HepG2 (cell line): ENCODE data around the gene CPEB3. TPM values are rescaled to one million over a fixed set of nuclear protein-coding genes. Genes with fewer than 3 reads are reported as not detected.

Experiments
- FOXP1 ChIP-seq, 2 experiments: fragments of 450-650 bp in 1 of 2; IDR thresholded peaks; 2 replicates each; pipeline ENCODE4 v1.6.1; 2017 to 2018; ENCODE audit warnings: antibody characterized with exemption in 1 of 2
- HOXD1 ChIP-seq: sonication (generic); formaldehyde crosslinking; IDR thresholded peaks from 2 replicates; pipeline ENCODE4 v1.5.0; 2020; ENCODE audit warnings: missing genetic modification reagents
- NCOA5 ChIP-seq: sonication (generic); formaldehyde crosslinking; IDR thresholded peaks from 2 replicates; pipeline ENCODE4 v1.4.0; 2020; ENCODE audit warnings: missing genetic modification reagents
- PAF1 ChIP-seq: IDR thresholded peaks from 2 replicates; pipeline ENCODE4 v1.6.1; 2016; ENCODE audit warnings: missing genetic modification reagents, missing compliant biosample characterization
- RNF2 ChIP-seq: fragments of 450-650 bp; conservative IDR thresholded peaks from 2 replicates; pipeline ENCODE4 v1.6.1; 2016; ENCODE audit warnings: low read depth
- SIN3B ChIP-seq: fragments of 150-350 bp; IDR thresholded peaks from 2 replicates; pipeline ENCODE4 v1.6.1; 2014; ENCODE audit warnings: low read length
- SRSF9 ChIP-seq: fragments of 200-400 bp; formaldehyde crosslinking; IDR thresholded peaks from 2 replicates; pipeline ENCODE4 v1.6.1; 2018; ENCODE audit warnings: borderline replicate concordance, mild to moderate bottlenecking, low read depth, low read length; ENCODE audit not compliant: insufficient read depth, poor library complexity, severe bottlenecking
- SRY ChIP-seq: sonication (generic); formaldehyde crosslinking; IDR thresholded peaks from 2 replicates; pipeline ENCODE4 v1.8.0; 2022; ENCODE audit warnings: mild to moderate bottlenecking, missing genetic modification reagents
- TBP ChIP-seq: sonication (generic); formaldehyde crosslinking; IDR thresholded peaks from 2 replicates; pipeline ENCODE4 v1.5.0; 2020; ENCODE audit warnings: missing genetic modification reagents
- ZFP90 ChIP-seq: sonication (generic); formaldehyde crosslinking; IDR thresholded peaks from 2 replicates; pipeline ENCODE4 v1.8.0; 2022; ENCODE audit warnings: missing genetic modification reagents, mild to moderate bottlenecking, inconsistent platforms, borderline replicate concordance
- ZNF44 ChIP-seq: sonication (generic); formaldehyde crosslinking; IDR thresholded peaks from 2 replicates; pipeline ENCODE4 v1.5.1; 2020; ENCODE audit warnings: mild to moderate bottlenecking, missing genetic modification reagents
- ZNF501 ChIP-seq: sonication (generic); formaldehyde crosslinking; IDR thresholded peaks from 2 replicates; pipeline ENCODE4 v1.5.1; 2020; ENCODE audit warnings: mild to moderate bottlenecking, moderate library complexity, missing genetic modification reagents
- ZNF510 ChIP-seq: sonication (generic); formaldehyde crosslinking; IDR thresholded peaks from 2 replicates; pipeline ENCODE4 v1.4.0; 2020; ENCODE audit warnings: low read depth, mild to moderate bottlenecking, missing genetic modification reagents
- ZNF577 ChIP-seq: sonication (generic); formaldehyde crosslinking; IDR thresholded peaks from 2 replicates; pipeline ENCODE4 v1.4.0; 2020; ENCODE audit warnings: mild to moderate bottlenecking, low read depth, missing genetic modification reagents, borderline replicate concordance
- ZNF703 ChIP-seq: sonication (generic); formaldehyde crosslinking; IDR thresholded peaks from 2 replicates; pipeline ENCODE4 v1.5.1; 2020; ENCODE audit warnings: missing genetic modification reagents, mild to moderate bottlenecking, moderate library complexity, borderline replicate concordance
- polyA plus RNA-seq, 8 experiments: library from polyadenylated mRNA; depleted of rRNA in 3 of 8; stranded (reverse) in 7 of 8; unstranded in 1 of 8; fragments of >200 nt; fragmentation: Illumina TruSeq in 4 of 8; extraction: Trizol in 4 of 8; gene quantifications; 2 replicates each; pipeline versions ENCODE4 v1.2.1 to v1.2.3, GENCODE V29; 2011 to 2016; ENCODE audit warnings: low read depth in 4 of 8, missing spikeins in 1 of 8, mixed read lengths in 1 of 8; ENCODE audit not compliant: insufficient read depth in 1 of 8
- total RNA-seq, 5 experiments: library from RNA; depleted of rRNA; stranded (reverse); fragments of >200 nt; fragmentation: Illumina TruSeq; extraction: Trizol; gene quantifications; 2 replicates each; pipeline ENCODE4 v1.2.3, GENCODE V29; 2016; ENCODE audit warnings: low read depth in 1 of 5
- TF ChIP-seq, protein P1 (sequence below), 2 experiments: fragments of 450-650 bp in 1 of 2; sonication (generic) in 1 of 2; formaldehyde crosslinking in 1 of 2; IDR thresholded peaks; 2 replicates each; pipeline versions ENCODE4 v1.6.1 to v1.8.0; 2016 to 2022; ENCODE audit warnings: antibody characterized with exemption in 1 of 2, mild to moderate bottlenecking in 1 of 2, missing genetic modification reagents in 1 of 2
- TF ChIP-seq, protein P2 (sequence below): sonication (generic); formaldehyde crosslinking; IDR thresholded peaks from 2 replicates; pipeline ENCODE4 v1.5.0; 2020; ENCODE audit warnings: missing genetic modification reagents
- TF ChIP-seq, protein P3 (sequence below): sonication (generic); formaldehyde crosslinking; IDR thresholded peaks from 2 replicates; pipeline ENCODE4 v1.8.1; 2023; ENCODE audit warnings: mild to moderate bottlenecking, moderate library complexity, missing genetic modification reagents

Gene CPEB3
- total and polyA plus RNA-seq, 2 of the 13 experiments (the other 11 are each of a cell fraction or from before 2014, with no cell fraction given) = 0.66 to 0.70 TPM

DNA sequence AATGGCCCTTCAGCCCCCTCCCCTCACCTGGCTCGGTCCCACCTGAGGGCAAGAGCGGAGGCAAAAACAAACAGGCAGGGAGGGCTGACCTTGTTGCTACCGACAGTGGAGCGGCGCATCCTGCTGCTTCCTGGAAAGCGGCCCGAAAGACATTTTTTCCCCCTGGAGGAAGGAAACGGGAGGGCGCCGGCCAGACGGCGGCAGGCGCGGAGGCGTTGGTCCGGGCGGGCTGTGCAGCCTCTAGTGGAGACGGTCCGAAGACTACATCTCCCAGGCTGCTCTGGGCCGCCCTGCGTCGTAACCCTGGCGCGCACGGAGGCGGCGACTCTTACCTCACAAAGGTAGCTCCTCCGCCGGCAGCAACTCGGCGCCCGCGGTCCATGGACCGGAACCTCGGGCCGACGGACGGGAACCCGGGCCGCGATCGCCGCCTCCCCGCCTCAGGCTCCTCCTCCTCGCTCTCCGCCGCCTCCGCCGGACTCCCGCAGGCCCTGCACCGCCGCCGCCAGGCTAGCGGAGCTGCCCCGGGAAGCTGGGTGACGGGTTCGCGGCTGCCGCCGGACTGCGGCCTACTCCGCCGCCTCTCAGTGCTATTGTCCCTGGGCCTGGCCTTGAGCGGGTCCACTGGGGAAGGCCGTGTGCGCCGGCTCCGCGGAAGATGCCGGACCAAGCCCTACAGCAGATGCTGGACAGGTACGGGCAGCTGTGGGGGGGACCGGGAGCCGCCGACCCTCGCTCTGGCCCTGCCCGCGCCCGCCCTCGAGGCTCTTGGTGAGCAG is at the start of gene CPEB3, which contains the start of gene MARCHF5 (continued):
- no peak for TF ChIP-seq SRY
- TF ChIP-seq HOXD1 = peak; percentile 64; the same call in 1 of the 2 replicates
- TF ChIP-seq ZNF577 = no peak
- no peak for TF ChIP-seq PAF1 (CRISPR knock-in tag)
- TF ChIP-seq ZNF510 = peak; percentile 37; the same call in 1 of the 2 replicates
- TF ChIP-seq, protein P1, sequence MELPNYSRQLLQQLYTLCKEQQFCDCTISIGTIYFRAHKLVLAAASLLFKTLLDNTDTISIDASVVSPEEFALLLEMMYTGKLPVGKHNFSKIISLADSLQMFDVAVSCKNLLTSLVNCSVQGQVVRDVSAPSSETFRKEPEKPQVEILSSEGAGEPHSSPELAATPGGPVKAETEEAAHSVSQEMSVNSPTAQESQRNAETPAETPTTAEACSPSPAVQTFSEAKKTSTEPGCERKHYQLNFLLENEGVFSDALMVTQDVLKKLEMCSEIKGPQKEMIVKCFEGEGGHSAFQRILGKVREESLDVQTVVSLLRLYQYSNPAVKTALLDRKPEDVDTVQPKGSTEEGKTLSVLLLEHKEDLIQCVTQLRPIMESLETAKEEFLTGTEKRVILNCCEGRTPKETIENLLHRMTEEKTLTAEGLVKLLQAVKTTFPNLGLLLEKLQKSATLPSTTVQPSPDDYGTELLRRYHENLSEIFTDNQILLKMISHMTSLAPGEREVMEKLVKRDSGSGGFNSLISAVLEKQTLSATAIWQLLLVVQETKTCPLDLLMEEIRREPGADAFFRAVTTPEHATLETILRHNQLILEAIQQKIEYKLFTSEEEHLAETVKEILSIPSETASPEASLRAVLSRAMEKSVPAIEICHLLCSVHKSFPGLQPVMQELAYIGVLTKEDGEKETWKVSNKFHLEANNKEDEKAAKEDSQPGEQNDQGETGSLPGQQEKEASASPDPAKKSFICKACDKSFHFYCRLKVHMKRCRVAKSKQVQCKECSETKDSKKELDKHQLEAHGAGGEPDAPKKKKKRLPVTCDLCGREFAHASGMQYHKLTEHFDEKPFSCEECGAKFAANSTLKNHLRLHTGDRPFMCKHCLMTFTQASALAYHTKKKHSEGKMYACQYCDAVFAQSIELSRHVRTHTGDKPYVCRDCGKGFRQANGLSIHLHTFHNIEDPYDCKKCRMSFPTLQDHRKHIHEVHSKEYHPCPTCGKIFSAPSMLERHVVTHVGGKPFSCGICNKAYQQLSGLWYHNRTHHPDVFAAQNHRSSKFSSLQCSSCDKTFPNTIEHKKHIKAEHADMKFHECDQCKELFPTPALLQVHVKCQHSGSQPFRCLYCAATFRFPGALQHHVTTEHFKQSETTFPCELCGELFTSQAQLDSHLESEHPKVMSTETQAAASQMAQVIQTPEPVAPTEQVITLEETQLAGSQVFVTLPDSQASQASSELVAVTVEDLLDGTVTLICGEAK (IDR thresholded peaks at IDR 0.05) = no peak
- TF ChIP-seq, protein P1 (CRISPR knock-in tag; IDR thresholded peaks at IDR 0.05) = peak; percentile 28; the same call in 1 of the 2 replicates
- TF ChIP-seq ZNF501 (CRISPR knock-in tag) = peak; percentile 90
- TF ChIP-seq NCOA5 (CRISPR knock-in tag) = no peak
- TF ChIP-seq, protein P2, sequence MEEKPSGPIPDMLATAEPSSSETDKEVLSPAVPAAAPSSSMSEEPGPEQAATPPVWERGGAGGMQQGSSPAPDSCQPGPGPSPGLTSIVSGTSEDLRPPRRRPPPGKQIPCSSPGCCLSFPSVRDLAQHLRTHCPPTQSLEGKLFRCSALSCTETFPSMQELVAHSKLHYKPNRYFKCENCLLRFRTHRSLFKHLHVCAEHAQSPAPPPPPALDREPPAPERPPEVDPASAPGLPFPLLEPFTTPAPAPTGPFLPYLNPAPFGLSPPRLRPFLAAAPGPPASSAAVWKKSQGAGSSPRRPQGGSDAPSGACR (CRISPR knock-in tag) = peak; percentile 63; the same call in 1 of the 2 replicates
- no peak; the same call in none of the 2 replicates for TF ChIP-seq TBP
- TF ChIP-seq SIN3B = no peak
- TF ChIP-seq, protein P3, sequence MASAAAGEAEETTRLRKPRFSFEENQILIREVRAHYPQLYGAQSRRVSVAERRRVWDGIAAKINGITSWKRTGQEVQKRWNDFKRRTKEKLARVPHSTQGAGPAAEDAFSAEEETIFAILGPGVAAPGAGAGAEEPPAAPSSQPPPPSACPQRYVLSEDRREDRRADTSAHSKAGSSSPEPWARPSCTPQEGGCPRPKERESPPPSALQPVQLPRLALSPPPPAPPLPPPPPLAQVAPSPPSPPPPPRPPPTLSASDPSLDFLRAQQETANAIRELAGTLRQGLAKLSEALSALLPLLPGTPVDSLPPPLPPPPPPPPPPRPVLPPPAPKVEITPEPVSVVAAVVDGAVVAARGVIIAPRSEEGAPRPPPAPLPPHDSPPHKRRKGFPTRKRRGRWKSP (CRISPR knock-in tag) = no peak; the same call in 1 of the 2 replicates
- no peak for TF ChIP-seq SRSF9
- no peak for TF ChIP-seq ZNF703 (CRISPR knock-in tag)
- no peak for TF ChIP-seq ZNF44
- TF ChIP-seq ZFP90 (CRISPR knock-in tag) = peak; percentile 23; the same call in 1 of the 2 replicates
- TF ChIP-seq RNF2 = no peak
- TF ChIP-seq FOXP1 (IDR thresholded peaks at IDR 0.05) = no peak
- TF ChIP-seq FOXP1 (CRISPR knock-in tag; IDR thresholded peaks at IDR 0.05) = 0 out of 2 replicates have a peak, but pooled peaks have one; percentile 28
